PC-3 (cell line): Measurements from ENCODE around the gene PLAC9.

Experiments
- EZH2 ChIP-seq: fragments of 300-600 bp; sonication (generic); IDR thresholded peaks from one replicate; pipeline ENCODE4 v1.6.1; 2017; ENCODE audit warnings: antibody characterized with exemption, mild to moderate bottlenecking, low read length; ENCODE audit not compliant: unreplicated experiment
- EZH2phosphoT487 ChIP-seq: fragments of 300-600 bp; sonication (generic); IDR thresholded peaks from 2 replicates; pipeline ENCODE4 v1.6.1; 2018; ENCODE audit warnings: mild to moderate bottlenecking, antibody characterized with exemption, low read length, borderline replicate concordance
- TF ChIP-seq, protein P1 (sequence below): fragments of 300-600 bp; sonication (generic); conservative IDR thresholded peaks from 2 replicates; pipeline ENCODE4 v1.5.1; 2017; ENCODE audit warnings: antibody characterized with exemption, low read depth, mild to moderate bottlenecking, low read length

DNA sequence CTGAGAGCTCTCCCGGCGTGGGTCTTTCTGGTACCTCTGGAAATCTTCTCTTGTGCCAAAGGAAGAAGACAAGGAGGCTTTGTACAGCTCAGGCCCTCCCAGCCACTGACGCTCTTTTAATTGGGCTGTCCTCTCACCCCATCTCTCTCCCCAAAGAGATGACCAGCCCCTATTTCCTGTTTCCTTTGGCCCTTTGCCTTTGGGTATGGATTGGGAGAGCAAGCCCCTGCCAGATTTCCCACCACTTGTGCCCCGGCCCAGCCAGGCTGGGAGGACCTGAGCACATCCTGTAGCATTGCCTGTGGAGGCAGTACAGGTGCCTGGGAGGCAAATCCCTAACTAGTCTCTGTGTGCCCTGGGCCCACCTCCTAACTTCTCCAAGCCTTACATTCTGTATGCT, 5.7 kb upstream of the PLAC9 start:
- TF ChIP-seq, protein P1, sequence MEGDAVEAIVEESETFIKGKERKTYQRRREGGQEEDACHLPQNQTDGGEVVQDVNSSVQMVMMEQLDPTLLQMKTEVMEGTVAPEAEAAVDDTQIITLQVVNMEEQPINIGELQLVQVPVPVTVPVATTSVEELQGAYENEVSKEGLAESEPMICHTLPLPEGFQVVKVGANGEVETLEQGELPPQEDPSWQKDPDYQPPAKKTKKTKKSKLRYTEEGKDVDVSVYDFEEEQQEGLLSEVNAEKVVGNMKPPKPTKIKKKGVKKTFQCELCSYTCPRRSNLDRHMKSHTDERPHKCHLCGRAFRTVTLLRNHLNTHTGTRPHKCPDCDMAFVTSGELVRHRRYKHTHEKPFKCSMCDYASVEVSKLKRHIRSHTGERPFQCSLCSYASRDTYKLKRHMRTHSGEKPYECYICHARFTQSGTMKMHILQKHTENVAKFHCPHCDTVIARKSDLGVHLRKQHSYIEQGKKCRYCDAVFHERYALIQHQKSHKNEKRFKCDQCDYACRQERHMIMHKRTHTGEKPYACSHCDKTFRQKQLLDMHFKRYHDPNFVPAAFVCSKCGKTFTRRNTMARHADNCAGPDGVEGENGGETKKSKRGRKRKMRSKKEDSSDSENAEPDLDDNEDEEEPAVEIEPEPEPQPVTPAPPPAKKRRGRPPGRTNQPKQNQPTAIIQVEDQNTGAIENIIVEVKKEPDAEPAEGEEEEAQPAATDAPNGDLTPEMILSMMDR = no peak
- TF ChIP-seq EZH2 (no peak), EZH2phosphoT487 (no peak)
